ENCODE measurements around the gene PRKN.

DNA sequence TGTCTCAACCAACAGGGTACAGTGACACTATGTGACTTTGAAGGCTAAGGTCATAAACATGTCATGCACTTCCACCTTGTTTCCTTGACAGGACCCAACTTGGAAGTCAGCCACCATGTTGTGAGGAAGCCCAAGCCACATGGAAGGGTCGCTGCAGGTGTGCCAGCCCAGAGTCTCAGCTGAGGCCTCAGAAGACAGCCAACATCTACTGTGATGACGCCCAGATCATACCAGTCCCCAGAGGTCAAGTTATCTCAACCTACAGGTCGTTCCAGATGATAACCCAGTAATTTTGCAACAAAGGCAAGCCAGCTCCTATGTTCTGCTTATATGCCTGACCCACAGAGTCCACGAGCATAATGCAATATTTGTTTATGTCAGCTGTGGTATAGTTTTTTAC, 1077.7 kb downstream of the PRKN start:
- TF ChIP-seq CTCF (IDR thresholded peaks at IDR 0.05; ENCODE audit: low read length) = no peak
- TF ChIP-seq EZH2 (IDR thresholded peaks at IDR 0.05; ENCODE audit: borderline replicate concordance, low read length) = no peak

All from OCI-LY1 (cell line).